HG02623 (cell line): ENCODE results near the gene DHX34.

ENCODE experiments used
- ATAC-seq: cut with Tn5 transposase; IDR thresholded peaks from one replicate; pipeline ENCODE4 v1.9.1; 2021; ENCODE audit warnings: moderate library complexity; ENCODE audit not compliant: unreplicated experiment

The DHX34 gene

GRCh38 chr19:47415953-47416642 is 67.0 kb downstream of the DHX34 start:
- no peak for ATAC-seq

DNA sequence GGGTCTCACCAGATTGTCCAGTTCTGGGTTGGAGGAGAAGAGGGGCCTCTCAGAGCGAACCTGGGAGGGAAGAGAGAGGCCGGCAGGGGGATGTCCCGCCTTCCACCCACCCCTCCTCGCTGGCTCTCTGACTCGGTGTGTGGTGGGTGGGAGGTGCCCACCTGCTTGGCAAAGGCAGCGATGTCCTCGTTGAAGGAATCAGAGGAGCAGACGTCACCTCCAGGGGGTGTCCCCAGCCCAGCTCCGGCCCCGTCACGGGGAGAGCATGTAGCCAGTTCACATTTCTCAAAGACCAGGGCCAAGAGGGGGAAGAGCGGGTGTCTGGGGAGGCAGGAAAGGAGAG is 67.5 kb downstream of the DHX34 start:
- ATAC-seq: no peak

DNA sequence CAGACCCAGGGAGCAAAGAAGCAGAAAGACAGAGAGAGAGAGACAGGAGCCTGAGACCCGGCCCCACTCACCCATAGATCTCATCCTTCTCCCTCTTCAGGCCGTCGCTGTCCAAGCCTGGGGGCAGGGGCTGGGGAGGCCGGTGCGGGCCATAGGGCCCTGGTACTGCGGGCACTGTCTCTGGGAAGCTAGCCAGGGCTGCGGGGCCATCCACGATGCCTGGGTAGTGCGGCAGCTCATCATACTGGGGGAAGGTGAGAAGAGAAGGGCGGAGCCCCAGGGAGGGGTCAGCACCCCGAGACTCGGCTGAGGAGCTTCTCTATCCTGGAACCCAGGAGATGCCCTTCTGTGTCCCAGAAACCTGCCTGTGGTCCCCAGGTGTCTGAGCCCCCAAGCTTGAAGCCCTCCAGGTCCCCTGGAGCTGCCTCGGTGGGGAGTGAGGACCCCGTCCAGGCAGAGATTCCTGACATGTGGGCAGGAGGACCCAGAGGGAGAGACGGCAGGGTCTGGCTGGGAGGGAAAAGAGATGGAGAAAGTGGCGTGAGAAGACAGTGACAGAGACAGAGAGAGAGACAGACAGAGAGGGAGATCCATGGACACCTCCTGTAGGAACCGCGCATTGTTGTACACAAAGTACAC is 68.1 kb downstream of the DHX34 start:
- no peak for ATAC-seq

GRCh38 chr19:47417746-47418691 is 68.9 kb downstream of the DHX34 start:
- no peak for ATAC-seq

DNA sequence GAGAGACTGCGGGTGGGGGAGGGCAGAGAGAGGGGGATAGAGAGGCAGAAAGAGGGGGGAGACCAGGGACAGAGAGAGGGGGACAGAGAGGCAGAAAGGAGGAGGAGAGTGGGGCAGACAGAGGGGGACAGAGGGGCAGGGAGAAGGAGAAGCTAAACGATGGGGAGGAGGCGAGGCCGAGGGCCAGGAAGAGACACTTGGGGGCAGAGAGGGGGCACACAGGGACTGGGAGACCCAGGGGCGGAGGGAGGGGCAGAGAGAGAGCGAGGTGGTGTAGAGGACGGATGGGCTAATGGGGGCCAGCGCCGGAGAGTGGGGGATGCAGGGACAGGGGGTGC is 69.5 kb downstream of the DHX34 start:
- ATAC-seq: no peak

DNA sequence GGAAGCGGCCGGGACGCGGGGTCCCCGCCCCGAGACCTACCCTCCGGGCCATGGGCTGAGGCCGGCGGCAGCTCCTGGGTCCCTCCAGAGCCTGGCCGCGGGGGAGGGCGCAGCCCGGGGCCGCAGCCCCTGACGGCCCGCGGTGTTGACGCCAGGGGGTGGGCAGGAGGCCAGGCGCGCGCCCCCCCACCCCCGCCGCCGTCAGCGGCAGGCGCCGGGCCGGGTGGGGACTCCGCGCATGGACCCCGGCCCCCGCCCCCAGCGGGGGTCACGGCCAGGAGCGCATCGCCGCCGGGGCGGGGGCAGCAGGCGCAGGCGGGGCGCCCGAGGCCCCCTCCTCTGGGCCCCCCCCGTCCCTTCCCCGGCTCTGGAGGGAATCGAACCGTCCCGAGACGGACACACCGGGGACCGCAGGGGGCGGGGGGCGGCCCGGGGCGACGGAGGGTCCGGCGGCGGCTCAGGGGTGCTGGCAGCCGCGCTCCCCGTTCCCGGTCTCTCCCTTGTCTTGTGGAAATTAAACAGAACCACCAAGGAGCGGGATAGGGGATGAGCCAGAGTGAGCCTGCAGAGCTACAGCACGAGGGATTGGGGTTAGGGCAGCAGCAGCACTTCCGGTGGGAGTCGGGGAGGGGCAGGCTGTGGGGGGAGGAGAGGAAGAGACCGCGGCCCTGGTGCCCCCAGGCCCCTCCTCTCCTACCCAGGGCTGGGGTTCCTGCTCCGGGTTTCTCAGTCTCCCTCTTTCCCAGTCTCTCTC is 70.1 kb downstream of the DHX34 start, which contains the start of gene MEIS3:
Gene MEIS3 (minus strand): TSS at position 498 of the 754 bp plus-strand sequence. CDS start 446 bp downstream, at position 52.
- no peak for ATAC-seq

DNA sequence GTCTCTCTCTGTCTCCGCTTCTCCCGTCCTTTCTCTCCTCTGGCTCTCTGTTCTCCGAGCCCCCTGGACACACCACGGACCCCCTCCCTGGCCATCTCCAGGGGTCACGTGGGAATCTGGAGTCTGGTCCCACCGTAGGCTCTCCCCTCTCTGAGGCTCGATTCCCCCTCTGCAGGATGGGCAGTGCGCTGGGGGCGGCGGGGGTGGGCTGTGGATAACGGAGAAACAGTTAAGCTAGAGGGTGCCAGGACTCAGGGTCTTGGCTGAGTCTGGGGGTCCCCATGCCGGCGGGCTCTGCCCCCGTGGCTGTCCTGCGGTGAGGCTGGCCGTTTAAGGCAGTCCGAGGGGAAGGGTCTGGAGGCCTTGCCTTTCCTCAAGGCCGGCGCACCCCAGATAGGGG is 70.7 kb downstream of the DHX34 start:
- no peak for ATAC-seq

- no peak for ATAC-seq
Measured at GRCh38 chr19:47421244-47421786, 72.2 kb downstream of the DHX34 start.

DNA sequence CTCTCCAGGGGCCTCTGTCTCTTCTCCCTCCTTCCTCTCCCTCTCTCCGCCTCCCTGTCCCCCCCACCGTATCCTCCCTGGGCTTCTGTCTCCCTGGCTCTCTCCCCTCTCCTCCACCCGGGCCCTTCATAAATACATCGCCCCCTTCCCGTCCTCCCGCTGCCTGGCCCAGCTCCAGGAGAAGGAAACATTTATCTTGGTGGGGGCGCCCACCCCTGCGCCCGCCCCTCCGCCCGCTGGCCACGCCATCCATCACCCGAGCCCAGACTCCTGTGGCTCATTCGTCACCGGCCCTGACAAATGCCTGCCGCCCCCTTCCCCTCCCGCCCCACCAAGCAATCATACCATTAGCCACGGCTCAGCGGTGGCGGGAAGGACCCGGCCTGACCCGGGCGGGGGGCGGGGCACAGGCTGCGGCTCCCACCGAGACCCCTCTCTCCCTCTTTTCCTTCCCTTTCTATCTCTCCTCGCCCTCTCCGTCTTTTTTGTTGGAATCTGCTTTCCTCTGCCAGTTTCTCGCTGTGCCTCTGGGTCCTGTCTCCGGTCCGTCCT is 72.8 kb downstream of the DHX34 start:
- ATAC-seq: no peak

DNA sequence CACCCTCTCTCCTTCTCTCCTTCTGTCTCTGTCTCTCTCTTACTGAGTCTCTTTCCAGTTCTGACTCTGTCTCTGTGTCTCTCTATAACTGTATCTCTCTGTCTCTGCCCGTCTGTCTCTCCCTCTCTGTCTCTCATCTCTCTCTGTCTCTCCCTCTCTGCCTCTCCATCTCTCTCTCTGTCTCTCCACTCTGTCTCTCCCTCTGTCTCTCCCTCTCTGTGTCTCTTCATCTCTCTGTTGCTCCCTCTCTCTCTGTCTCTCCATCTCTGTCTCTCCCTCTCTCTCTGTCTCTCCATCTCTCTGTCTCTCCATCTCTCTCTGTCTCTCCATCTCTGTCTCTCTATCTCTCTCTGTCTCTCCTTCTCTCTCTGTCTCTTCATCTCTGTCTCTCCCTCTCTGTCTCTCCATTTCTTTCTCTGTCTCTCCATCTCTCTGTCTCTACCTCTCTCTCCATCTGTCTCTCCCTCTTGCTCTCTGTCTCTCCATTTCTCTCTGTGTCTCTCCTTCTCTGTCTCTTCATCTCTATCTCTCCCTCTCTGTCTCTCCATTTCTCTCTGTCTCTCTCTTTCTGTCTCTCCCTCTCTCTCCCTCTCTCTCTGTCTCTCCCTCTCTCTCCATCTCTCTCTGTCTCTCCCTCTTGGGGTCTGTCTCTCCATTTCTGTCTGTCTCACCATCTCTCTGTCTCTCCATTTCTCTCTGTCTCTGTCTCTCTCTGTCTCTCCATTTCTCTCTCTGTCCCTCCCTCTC is 73.5 kb downstream of the DHX34 start:
- no peak for ATAC-seq

- ATAC-seq: no peak
Measured at GRCh38 chr19:47423203-47423882, 74.2 kb downstream of the DHX34 start.

- ATAC-seq: no peak
Measured at GRCh38 chr19:47427241-47428176, 78.4 kb downstream of the DHX34 start.

DNA sequence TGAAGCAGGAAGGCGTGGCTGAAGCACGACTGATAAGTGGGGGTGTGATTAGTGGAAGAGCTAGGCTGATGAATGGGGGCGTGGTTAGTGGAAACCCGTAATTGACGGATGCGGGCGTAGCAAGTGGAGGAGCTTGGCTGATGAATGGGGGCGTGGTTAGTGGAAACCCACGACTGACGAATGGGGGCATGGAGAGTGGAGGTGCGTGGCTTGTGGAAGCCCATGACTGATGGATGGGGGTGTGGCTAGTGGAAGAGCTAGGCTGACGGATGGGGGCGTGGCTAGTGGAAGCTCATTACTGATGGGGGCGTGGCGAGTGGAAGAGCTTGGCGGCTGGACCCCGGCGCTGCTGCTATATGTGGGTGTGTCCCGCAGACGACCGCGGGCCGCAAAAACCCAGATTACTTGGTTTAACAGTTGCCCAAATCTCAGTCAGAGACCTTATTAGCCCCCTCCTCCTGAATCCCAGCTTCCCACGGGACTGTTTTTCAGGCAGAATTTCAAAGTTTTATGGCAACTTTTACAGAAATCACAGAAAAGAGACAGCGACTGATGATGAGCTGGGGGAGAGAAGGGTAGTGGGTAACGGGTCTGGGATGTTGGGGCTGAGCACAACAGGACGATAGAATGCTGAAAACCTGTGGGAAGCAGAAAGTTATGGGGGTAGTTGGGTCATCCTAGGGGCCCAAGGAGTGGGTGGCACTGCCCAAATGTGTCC is 79.2 kb downstream of the DHX34 start:
- ATAC-seq: no peak

- no peak for ATAC-seq
Measured at GRCh38 chr19:47429140-47429793, 80.2 kb downstream of the DHX34 start.

DNA sequence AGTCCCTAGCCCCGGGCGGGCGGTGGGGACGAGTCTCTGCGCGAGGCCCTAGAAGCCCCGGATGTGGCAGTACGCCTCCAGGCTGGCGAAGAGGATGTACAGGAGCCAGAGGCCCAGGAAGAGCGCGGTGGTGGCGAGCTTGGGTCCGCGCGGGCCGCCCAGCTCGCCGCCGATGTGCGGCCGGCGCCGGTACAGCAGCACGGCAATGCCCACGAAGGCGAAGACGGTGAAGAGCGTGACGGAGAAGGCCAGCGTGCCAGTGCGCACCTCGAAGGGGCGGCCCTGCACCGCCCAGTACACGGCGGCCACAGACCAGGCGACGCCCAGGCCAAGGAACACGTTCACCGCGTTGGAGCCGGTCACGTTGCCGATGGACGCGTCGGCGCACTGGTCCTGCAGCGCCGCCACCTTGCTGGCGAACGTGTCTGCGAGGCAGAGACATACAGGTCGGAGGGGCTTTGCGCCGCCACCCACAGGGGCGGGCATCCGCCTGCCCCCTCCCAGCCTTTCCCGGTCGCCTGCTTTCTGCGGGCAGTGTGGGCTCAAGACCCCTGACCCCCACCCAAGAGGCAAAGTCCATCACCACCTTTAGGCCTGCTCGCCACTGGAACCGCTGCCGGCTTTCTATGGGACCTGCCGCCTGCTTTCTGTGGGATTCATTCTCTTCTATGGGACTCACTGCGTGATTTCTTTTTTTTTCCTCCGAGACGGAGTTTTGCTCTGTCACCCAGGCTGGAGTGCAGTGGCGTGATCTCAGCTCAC is 81.1 kb downstream of the DHX34 start:
- no peak for ATAC-seq

- no peak for ATAC-seq
Measured at GRCh38 chr19:47432091-47432490, 83.0 kb downstream of the DHX34 start.
